HCT116 (cell line): ENCODE measurements around the gene GPR12.

Experiments used
- ATF3 ChIP-seq: IDR thresholded peaks from 2 replicates; pipeline ENCODE4 v1.6.1; 2012
- EZH2 ChIP-seq: fragments of 200-600 bp; sonication (generic); IDR thresholded peaks from 2 replicates; pipeline ENCODE4 v1.6.1; 2017; ENCODE audit warnings: antibody characterized with exemption, mixed run types
- EZH2phosphoT487 ChIP-seq: fragments of 200-600 bp; IDR thresholded peaks from 2 replicates; pipeline ENCODE4 v1.6.1; 2018; ENCODE audit warnings: antibody characterized with exemption, borderline replicate concordance
- JUND ChIP-seq: IDR thresholded peaks from 2 replicates; pipeline ENCODE4 v1.6.1; 2012
- MAX ChIP-seq: IDR thresholded peaks from 2 replicates; pipeline ENCODE4 v1.6.1; 2012
- POLR2A ChIP-seq: IDR thresholded peaks from 2 replicates; pipeline ENCODE4 v1.7.0; 2011; ENCODE audit warnings: borderline replicate concordance; ENCODE audit not compliant: insufficient read depth, insufficient read length; ENCODE audit errors: extremely low read depth
- POLR2AphosphoS5 ChIP-seq: IDR thresholded peaks from 2 replicates; pipeline ENCODE4 v1.6.1; 2011; ENCODE audit warnings: mild to moderate bottlenecking, low read depth, low read length, moderate library complexity
- RAD21 ChIP-seq: IDR thresholded peaks from 2 replicates; pipeline ENCODE4 v1.6.1; 2012; ENCODE audit warnings: low read depth, mild to moderate bottlenecking
- ZNF274 ChIP-seq: fragments of 200-500 bp; sonication (Bioruptor generic); IDR thresholded peaks from 2 replicates; pipeline ENCODE4 v1.6.1; 2014; ENCODE audit warnings: mild to moderate bottlenecking, low read depth, low read length, inconsistent platforms
- TF ChIP-seq, protein P1 (sequence below), 3 experiments: fragments of 200-600 bp in 1 of 3; sonication (generic) in 1 of 3; IDR thresholded peaks in 2 of 3; conservative IDR thresholded peaks in 1 of 3; 2 replicates each; pipeline ENCODE4 v1.5.1; 2012 to 2017; ENCODE audit warnings: low read depth in 2 of 3, low read length in 2 of 3, antibody characterized with exemption in 1 of 3, borderline replicate concordance in 1 of 3, control low read depth in 1 of 3, mild to moderate bottlenecking in 1 of 3, mixed read lengths in 1 of 3, mixed run types in 1 of 3, moderate library complexity in 1 of 3; ENCODE audit not compliant: insufficient read depth in 1 of 3
- TF ChIP-seq, protein P2 (sequence below): IDR thresholded peaks from 2 replicates; pipeline ENCODE4 v1.6.1; 2012; ENCODE audit warnings: low read depth

- TF ChIP-seq, protein P1, sequence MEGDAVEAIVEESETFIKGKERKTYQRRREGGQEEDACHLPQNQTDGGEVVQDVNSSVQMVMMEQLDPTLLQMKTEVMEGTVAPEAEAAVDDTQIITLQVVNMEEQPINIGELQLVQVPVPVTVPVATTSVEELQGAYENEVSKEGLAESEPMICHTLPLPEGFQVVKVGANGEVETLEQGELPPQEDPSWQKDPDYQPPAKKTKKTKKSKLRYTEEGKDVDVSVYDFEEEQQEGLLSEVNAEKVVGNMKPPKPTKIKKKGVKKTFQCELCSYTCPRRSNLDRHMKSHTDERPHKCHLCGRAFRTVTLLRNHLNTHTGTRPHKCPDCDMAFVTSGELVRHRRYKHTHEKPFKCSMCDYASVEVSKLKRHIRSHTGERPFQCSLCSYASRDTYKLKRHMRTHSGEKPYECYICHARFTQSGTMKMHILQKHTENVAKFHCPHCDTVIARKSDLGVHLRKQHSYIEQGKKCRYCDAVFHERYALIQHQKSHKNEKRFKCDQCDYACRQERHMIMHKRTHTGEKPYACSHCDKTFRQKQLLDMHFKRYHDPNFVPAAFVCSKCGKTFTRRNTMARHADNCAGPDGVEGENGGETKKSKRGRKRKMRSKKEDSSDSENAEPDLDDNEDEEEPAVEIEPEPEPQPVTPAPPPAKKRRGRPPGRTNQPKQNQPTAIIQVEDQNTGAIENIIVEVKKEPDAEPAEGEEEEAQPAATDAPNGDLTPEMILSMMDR (IDR thresholded peaks at IDR 0.05 in 2 of 3, conservative IDR thresholded peaks at IDR 0.05 in 1 of 3; ENCODE audit: borderline replicate concordance in 1 of 3, insufficient read depth in 1 of 3, low read depth in 2 of 3, low read length in 2 of 3): no peak
- TF ChIP-seq MAX (no peak), POLR2A (no peak), EZH2 (no peak), ATF3 (no peak), EZH2phosphoT487 (no peak), JUND (no peak), POLR2AphosphoS5 (no peak), RAD21 (no peak), ZNF274 (no peak)
- TF ChIP-seq, protein P2, sequence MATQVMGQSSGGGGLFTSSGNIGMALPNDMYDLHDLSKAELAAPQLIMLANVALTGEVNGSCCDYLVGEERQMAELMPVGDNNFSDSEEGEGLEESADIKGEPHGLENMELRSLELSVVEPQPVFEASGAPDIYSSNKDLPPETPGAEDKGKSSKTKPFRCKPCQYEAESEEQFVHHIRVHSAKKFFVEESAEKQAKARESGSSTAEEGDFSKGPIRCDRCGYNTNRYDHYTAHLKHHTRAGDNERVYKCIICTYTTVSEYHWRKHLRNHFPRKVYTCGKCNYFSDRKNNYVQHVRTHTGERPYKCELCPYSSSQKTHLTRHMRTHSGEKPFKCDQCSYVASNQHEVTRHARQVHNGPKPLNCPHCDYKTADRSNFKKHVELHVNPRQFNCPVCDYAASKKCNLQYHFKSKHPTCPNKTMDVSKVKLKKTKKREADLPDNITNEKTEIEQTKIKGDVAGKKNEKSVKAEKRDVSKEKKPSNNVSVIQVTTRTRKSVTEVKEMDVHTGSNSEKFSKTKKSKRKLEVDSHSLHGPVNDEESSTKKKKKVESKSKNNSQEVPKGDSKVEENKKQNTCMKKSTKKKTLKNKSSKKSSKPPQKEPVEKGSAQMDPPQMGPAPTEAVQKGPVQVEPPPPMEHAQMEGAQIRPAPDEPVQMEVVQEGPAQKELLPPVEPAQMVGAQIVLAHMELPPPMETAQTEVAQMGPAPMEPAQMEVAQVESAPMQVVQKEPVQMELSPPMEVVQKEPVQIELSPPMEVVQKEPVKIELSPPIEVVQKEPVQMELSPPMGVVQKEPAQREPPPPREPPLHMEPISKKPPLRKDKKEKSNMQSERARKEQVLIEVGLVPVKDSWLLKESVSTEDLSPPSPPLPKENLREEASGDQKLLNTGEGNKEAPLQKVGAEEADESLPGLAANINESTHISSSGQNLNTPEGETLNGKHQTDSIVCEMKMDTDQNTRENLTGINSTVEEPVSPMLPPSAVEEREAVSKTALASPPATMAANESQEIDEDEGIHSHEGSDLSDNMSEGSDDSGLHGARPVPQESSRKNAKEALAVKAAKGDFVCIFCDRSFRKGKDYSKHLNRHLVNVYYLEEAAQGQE: no peak
These were observed 16.6 kb downstream of the GPR12 start for GRCh38 chr13:26743971-26744370.
